Liver (tissue), 9 donors: ENCODE data around the gene PDCD1. TPM values are rescaled to one million over a fixed set of nuclear protein-coding genes. Genes with fewer than 3 reads are reported as not detected.
A peak's percentile ranks its signal among the peaks of the same experiment; 100 is the strongest.

Experiments
- DNase-seq: peaks from one replicate; pipeline ENCODE4 v3.0.0-alpha.2; 2017; ENCODE audit warnings: low spot score
- H3K27ac ChIP-seq, 2 donors: one replicate each; pipeline ENCODE4 v1.7.0; 2013; ENCODE audit warnings: inconsistent platforms in 2 of 2, low read length in 2 of 2, control low read depth in 1 of 2, low read depth in 1 of 2, mild to moderate bottlenecking in 1 of 2
- H3K27me3 ChIP-seq, 4 donors: one replicate each; pipeline versions ENCODE4 v1.6.1 to v1.7.0; 2013; ENCODE audit warnings: low read length in 3 of 4, inconsistent platforms in 1 of 4, mild to moderate bottlenecking in 1 of 4, moderate library complexity in 1 of 4; ENCODE audit not compliant: control insufficient read depth in 4 of 4, insufficient read depth in 4 of 4
- H3K36me3 ChIP-seq, 4 donors: one replicate each; pipeline versions ENCODE4 v1.6.1 to v1.7.0; 2013; ENCODE audit warnings: low read length in 3 of 4, mild to moderate bottlenecking in 3 of 4, low read depth in 1 of 4, moderate library complexity in 1 of 4; ENCODE audit not compliant: control insufficient read depth in 4 of 4, insufficient read depth in 3 of 4
- H3K4me1 ChIP-seq, 4 donors: one replicate each; pipeline versions ENCODE4 v1.6.1 to v1.7.0; 2013; ENCODE audit warnings: low read length in 3 of 4, mild to moderate bottlenecking in 3 of 4, moderate library complexity in 1 of 4; ENCODE audit not compliant: control insufficient read depth in 4 of 4, insufficient read depth in 4 of 4
- H3K4me3 ChIP-seq, 3 donors: one replicate each; pipeline versions ENCODE4 v1.6.1 to v1.7.0; 2013; ENCODE audit warnings: low read length in 3 of 3, control low read depth in 1 of 3, low read depth in 1 of 3, mild to moderate bottlenecking in 1 of 3
- H3K9ac ChIP-seq, 2 donors: one replicate each; pipeline ENCODE4 v1.7.0; 2013; ENCODE audit warnings: low read length in 2 of 2, mild to moderate bottlenecking in 2 of 2, moderate library complexity in 2 of 2, control low read depth in 1 of 2, low read depth in 1 of 2
- H3K9me3 ChIP-seq, 4 donors: one replicate each; pipeline versions ENCODE4 v1.6.1 to v1.7.0; 2013; ENCODE audit warnings: low read length in 3 of 4; ENCODE audit not compliant: control insufficient read depth in 4 of 4
- ATF3 ChIP-seq: IDR thresholded peaks from 2 replicates; pipeline ENCODE4 v1.6.1; 2016; ENCODE audit warnings: antibody characterized with exemption
- EGR1 ChIP-seq, 2 donors: IDR thresholded peaks; 2 replicates each; pipeline ENCODE4 v1.6.1; 2016 to 2018; ENCODE audit warnings: antibody characterized with exemption in 2 of 2, low read depth in 2 of 2
- FOXA1 ChIP-seq: IDR thresholded peaks from 2 replicates; pipeline ENCODE4 v1.6.1; 2016; ENCODE audit warnings: antibody characterized with exemption
- FOXA2 ChIP-seq: IDR thresholded peaks from 2 replicates; pipeline ENCODE4 v1.6.1; 2016; ENCODE audit warnings: antibody characterized with exemption
- GABPA ChIP-seq, 2 donors: IDR thresholded peaks in 1 of 2; conservative IDR thresholded peaks in 1 of 2; 2 replicates each; pipeline ENCODE4 v1.6.1; 2016; ENCODE audit warnings: antibody characterized with exemption in 2 of 2, mild to moderate bottlenecking in 1 of 2, moderate library complexity in 1 of 2
- HNF4A ChIP-seq, 2 donors: conservative IDR thresholded peaks; 2 replicates each; pipeline ENCODE4 v1.6.1; 2016; ENCODE audit warnings: antibody characterized with exemption in 2 of 2, mild to moderate bottlenecking in 2 of 2
- HNF4G ChIP-seq: IDR thresholded peaks from 2 replicates; pipeline ENCODE4 v1.6.1; 2016; ENCODE audit warnings: antibody characterized with exemption
- JUND ChIP-seq, 2 donors: IDR thresholded peaks; 2 replicates each; pipeline ENCODE4 v1.6.1; 2016; ENCODE audit warnings: antibody characterized with exemption in 2 of 2
- MAX ChIP-seq: IDR thresholded peaks from 2 replicates; pipeline ENCODE4 v1.6.1; 2016; ENCODE audit warnings: antibody characterized with exemption
- NR2F2 ChIP-seq: IDR thresholded peaks from 2 replicates; pipeline ENCODE4 v1.6.1; 2016; ENCODE audit warnings: antibody characterized with exemption
- RAD21 ChIP-seq, 2 donors: IDR thresholded peaks; 2 replicates each; pipeline ENCODE4 v1.6.1; 2016; ENCODE audit warnings: antibody characterized with exemption in 2 of 2, mild to moderate bottlenecking in 2 of 2
- RXRA ChIP-seq, 2 donors: IDR thresholded peaks; 2 replicates each; pipeline ENCODE4 v1.6.1; 2017 to 2018; ENCODE audit warnings: antibody characterized with exemption in 2 of 2, mild to moderate bottlenecking in 1 of 2
- SP1 ChIP-seq: IDR thresholded peaks from 2 replicates; pipeline ENCODE4 v1.6.1; 2018; ENCODE audit warnings: antibody characterized with exemption, mild to moderate bottlenecking
- TAF1 ChIP-seq: conservative IDR thresholded peaks from 2 replicates; pipeline ENCODE4 v1.6.1; 2016; ENCODE audit warnings: antibody characterized with exemption, mild to moderate bottlenecking
- YY1 ChIP-seq: IDR thresholded peaks from 2 replicates; pipeline ENCODE4 v1.6.1; 2016; ENCODE audit warnings: antibody characterized with exemption, mild to moderate bottlenecking
- WGBS: extraction: QIAGEN DNeasy Blood & Tissue Kit; methylation state at CpG from one replicate; pipeline ENCODE4 v1.1.7; 2013; 5-methylcytosine and 5-hydroxymethylcytosine counted together
- polyA plus RNA-seq, 2 donors: library from polyadenylated mRNA; stranded (reverse) in 1 of 2; unstranded in 1 of 2; fragments of 200-250 nt in 1 of 2; fragments of >200 nt in 1 of 2; fragmentation: Nextera tagmentation in 1 of 2; extraction: Ambion mirVana in 1 of 2; gene quantifications; one replicate each; pipeline versions ENCODE4 v1.2.1 to v1.2.3, GENCODE V29; 2013 to 2015
- total RNA-seq, 2 donors: library from RNA; depleted of rRNA; stranded (reverse); fragments of >200 nt; gene quantifications; one replicate each; pipeline ENCODE4 v1.2.3, GENCODE V29; 2014
- TF ChIP-seq, protein P1 (sequence below): IDR thresholded peaks from 2 replicates; pipeline ENCODE4 v1.6.1; 2016; ENCODE audit warnings: antibody characterized with exemption
- TF ChIP-seq, protein P2 (sequence below): fragments of 150-350 bp; IDR thresholded peaks from 2 replicates; pipeline ENCODE4 v1.5.1; 2017; ENCODE audit warnings: improper control_type of control experiment, low read depth, low read length; ENCODE audit not compliant: missing input control
- donor health status: healthy.
- donor health status: healthy.
- donor health status: healthy.
- donor health status: healthy.
- donor health status: healthy.

PDCD1 gene
- total and polyA plus RNA-seq, 4 donors = 0.20 to 0.37 (median 0.25) TPM; not detected in 1

GRCh38 chr2:241884951-241885290 is 26.2 kb upstream of the PDCD1 start:
- WGBS = 96% methylated on average over 8 of the region's 8 CpGs
- H3K36me3 ChIP-seq = no peaks in the 10 kb centered on the region
- peaks cover 4 to 31% (median 17%) of the 10 kb centered on the region in 4 donors for H3K4me1 ChIP-seq
- no peak for TF ChIP-seq JUND (IDR thresholded peaks at IDR 0.05)
- TF ChIP-seq RXRA (IDR thresholded peaks at IDR 0.05) = no peak
- no peak for TF ChIP-seq FOXA1
- TF ChIP-seq, protein P1, sequence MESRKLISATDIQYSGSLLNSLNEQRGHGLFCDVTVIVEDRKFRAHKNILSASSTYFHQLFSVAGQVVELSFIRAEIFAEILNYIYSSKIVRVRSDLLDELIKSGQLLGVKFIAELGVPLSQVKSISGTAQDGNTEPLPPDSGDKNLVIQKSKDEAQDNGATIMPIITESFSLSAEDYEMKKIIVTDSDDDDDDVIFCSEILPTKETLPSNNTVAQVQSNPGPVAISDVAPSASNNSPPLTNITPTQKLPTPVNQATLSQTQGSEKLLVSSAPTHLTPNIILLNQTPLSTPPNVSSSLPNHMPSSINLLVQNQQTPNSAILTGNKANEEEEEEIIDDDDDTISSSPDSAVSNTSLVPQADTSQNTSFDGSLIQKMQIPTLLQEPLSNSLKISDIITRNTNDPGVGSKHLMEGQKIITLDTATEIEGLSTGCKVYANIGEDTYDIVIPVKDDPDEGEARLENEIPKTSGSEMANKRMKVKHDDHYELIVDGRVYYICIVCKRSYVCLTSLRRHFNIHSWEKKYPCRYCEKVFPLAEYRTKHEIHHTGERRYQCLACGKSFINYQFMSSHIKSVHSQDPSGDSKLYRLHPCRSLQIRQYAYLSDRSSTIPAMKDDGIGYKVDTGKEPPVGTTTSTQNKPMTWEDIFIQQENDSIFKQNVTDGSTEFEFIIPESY = no peak
- no peak for TF ChIP-seq MAX
- TF ChIP-seq HNF4G = no peak
- TF ChIP-seq HNF4A (conservative IDR thresholded peaks at IDR 0.05) = no peak
- TF ChIP-seq RAD21 (IDR thresholded peaks at IDR 0.05) = no peak
- TF ChIP-seq SP1 = no peak
- TF ChIP-seq, protein P2, sequence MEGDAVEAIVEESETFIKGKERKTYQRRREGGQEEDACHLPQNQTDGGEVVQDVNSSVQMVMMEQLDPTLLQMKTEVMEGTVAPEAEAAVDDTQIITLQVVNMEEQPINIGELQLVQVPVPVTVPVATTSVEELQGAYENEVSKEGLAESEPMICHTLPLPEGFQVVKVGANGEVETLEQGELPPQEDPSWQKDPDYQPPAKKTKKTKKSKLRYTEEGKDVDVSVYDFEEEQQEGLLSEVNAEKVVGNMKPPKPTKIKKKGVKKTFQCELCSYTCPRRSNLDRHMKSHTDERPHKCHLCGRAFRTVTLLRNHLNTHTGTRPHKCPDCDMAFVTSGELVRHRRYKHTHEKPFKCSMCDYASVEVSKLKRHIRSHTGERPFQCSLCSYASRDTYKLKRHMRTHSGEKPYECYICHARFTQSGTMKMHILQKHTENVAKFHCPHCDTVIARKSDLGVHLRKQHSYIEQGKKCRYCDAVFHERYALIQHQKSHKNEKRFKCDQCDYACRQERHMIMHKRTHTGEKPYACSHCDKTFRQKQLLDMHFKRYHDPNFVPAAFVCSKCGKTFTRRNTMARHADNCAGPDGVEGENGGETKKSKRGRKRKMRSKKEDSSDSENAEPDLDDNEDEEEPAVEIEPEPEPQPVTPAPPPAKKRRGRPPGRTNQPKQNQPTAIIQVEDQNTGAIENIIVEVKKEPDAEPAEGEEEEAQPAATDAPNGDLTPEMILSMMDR = no peak
- no peak for TF ChIP-seq TAF1
- no peak for TF ChIP-seq FOXA2
- no peak for TF ChIP-seq ATF3
- TF ChIP-seq GABPA (IDR thresholded peaks at IDR 0.05 in 1 of 2, conservative IDR thresholded peaks at IDR 0.05 in 1 of 2) = no peak
- no peak overlapping the region for H3K4me3 ChIP-seq
- no peak for DNase-seq
- no peak overlapping the region for H3K27ac ChIP-seq
- no peak overlapping the region for H3K9ac ChIP-seq
- H3K9me3 ChIP-seq = no peaks in the 10 kb centered on the region
- no peaks in the 10 kb centered on the region for H3K27me3 ChIP-seq

GRCh38 chr2:241882091-241882625 is 23.5 kb upstream of the PDCD1 start:
- no peaks in the 10 kb centered on the region for H3K9me3 ChIP-seq
- H3K27ac ChIP-seq = peak overlapping the region; percentile 76 to 81
- H3K4me1 ChIP-seq = peaks cover 4 to 31% (median 17%) of the 10 kb centered on the region in 4 donors
- peak overlapping the region in 2 of 3 donors; percentile 5 to 45 for H3K4me3 ChIP-seq
- no peaks in the 10 kb centered on the region for H3K27me3 ChIP-seq
- WGBS = 5% methylated on average over 23 of the region's 23 CpGs
- H3K36me3 ChIP-seq = no peaks in the 10 kb centered on the region
- peak overlapping the region in 1 of 2 donors; percentile 73 for H3K9ac ChIP-seq
- peak; percentile 44 for DNase-seq
- peak; percentile 74 for TF ChIP-seq MAX
- TF ChIP-seq HNF4A (conservative IDR thresholded peaks at IDR 0.05) = peak; percentile 28
- TF ChIP-seq SP1 = no peak
- TF ChIP-seq RAD21 (IDR thresholded peaks at IDR 0.05) = peak in 1 of 2 donors; percentile 17
- TF ChIP-seq RXRA (IDR thresholded peaks at IDR 0.05) = peak; percentile 47 to 51
- no peak for TF ChIP-seq HNF4G
- no peak for TF ChIP-seq FOXA1
- TF ChIP-seq JUND (IDR thresholded peaks at IDR 0.05) = no peak
- no peak for TF ChIP-seq NR2F2
- no peak for TF ChIP-seq ATF3
- TF ChIP-seq TAF1 = peak; percentile 48
- TF ChIP-seq, protein P1 = peak; percentile 31
- TF ChIP-seq EGR1 (IDR thresholded peaks at IDR 0.05; ENCODE audit: low read depth in 2 of 2) = no peak
- no peak for TF ChIP-seq GABPA (IDR thresholded peaks at IDR 0.05 in 1 of 2, conservative IDR thresholded peaks at IDR 0.05 in 1 of 2)
- no peak for TF ChIP-seq FOXA2
- peak; percentile 54 for TF ChIP-seq YY1
- TF ChIP-seq, protein P2 = no peak
